Measurements from ENCODE around the gene REXO4. TPM values are rescaled to one million over a fixed set of nuclear protein-coding genes. Genes with fewer than 3 reads are reported as not detected.

REXO4 gene
- total RNA-seq, 4 donors from 2014 or later, result 15.6 to 37.1 (median 19.4) TPM

DNA sequence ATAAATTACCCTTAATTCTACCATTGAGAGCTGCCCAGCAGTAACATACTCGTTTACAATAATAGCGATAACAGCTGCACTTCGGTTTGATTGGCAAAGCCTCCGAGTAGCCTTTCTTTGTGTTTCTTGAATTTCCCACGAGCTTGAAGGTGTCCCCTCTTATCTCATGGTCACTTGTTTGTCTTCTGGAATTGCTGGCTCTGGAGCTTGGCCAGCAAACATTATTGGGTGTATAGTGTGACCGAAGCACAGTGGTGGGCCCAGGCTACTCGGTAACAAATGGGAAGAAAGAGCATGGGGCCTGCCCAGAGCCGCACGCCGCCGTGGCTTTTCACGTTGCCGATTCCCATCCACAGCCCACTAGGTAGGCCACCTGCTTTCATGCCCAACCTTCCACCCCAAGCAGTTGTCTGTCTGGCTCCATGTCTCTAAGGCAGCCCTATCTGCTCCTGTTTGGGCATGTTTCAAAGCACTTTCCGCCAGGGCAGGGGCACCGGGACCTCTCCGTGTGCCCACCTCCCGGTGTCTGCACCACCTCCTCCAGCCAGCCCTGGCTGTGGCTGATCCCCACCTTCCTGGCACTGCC is 33.0 kb downstream of the REXO4 start:
- H3K9me3 ChIP-seq, result no peaks in the 10 kb centered on the region
- TF ChIP-seq CTCF (IDR thresholded peaks at IDR 0.05), result no peak
- no peak for TF ChIP-seq POLR2A (IDR thresholded peaks at IDR 0.05)
- DNase-seq, result no peak
- no peak overlapping the region for H3K4me3 ChIP-seq
- H3K27ac ChIP-seq, result no peak overlapping the region
- no peaks in the 10 kb centered on the region for H3K27me3 ChIP-seq
- H3K4me1 ChIP-seq, result no peaks in the 10 kb centered on the region
- no peaks in the 10 kb centered on the region for H3K36me3 ChIP-seq

- Histone ChIP-seq H3K27me3 (no peaks in the 10 kb centered on the region), H3K36me3 (no peaks in the 10 kb centered on the region), H3K4me1 (no peaks in the 10 kb centered on the region), H3K9me3 (no peaks in the 10 kb centered on the region), H3K4me3 (no peak overlapping the region), H3K27ac (no peak overlapping the region)
- TF ChIP-seq CTCF (IDR thresholded peaks at IDR 0.05) (no peak), POLR2A (IDR thresholded peaks at IDR 0.05) (no peak)
- no peak for DNase-seq
Observed at GRCh38 chr9:133383438-133383837, 34.4 kb downstream of the REXO4 start.

DNA sequence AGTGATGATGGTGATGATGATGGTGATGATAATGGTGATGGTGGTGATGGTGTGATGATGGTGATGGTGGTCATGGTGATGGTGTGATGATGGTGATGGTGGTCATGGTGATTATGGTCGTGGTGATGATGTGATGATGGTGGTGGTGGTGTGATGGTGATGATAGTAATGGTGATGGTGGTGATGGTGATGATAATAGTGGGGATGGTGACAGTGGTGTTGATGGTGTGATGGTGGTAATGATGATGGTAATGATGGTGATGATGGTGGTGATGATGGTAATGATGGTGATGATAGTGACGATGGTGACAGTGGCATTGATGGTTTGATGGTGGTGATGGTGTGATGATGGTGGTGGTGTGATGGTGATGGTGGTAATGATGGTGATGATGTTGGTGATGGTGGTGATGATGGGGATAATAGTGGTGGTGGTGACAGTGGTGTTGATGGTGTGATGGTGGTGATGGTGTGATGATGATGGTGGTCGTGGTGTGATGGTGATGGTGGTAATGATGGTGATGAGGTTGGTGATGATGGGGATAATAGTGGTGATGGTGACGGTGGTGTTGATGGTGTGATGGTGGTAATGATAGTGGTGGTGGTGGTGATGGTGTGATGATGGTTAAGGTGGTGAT is 35.2 kb downstream of the REXO4 start:
- Histone ChIP-seq H3K4me1 (no peaks in the 10 kb centered on the region), H3K36me3 (no peaks in the 10 kb centered on the region), H3K27ac (no peak overlapping the region), H3K4me3 (no peak overlapping the region), H3K9me3 (no peaks in the 10 kb centered on the region), H3K27me3 (no peaks in the 10 kb centered on the region)
- no peak for DNase-seq
- TF ChIP-seq CTCF (IDR thresholded peaks at IDR 0.05) (no peak), POLR2A (IDR thresholded peaks at IDR 0.05) (no peak)

DNA sequence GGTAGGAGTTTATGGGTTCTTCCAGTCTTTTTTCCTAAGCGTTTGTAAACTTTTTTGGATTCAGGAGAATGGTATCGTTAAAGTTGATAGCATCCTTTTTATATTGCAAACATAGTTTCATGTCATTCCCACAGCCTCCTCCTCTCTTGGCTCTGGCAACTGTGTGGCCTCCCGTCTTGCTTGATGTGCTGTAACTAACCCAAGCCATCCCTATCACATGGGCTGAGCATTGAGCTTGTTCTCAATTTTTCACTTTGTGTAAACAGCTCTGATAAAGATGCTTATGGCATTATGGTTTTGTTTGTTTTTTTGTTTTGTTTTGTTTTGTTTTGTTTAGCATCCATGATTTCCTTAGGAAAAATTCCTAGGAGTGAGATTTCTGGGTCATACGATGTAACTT is 37.1 kb downstream of the REXO4 start:
- Histone ChIP-seq H3K9me3 (no peaks in the 10 kb centered on the region), H3K27ac (no peak overlapping the region), H3K4me1 (peaks cover 0 to 6% (median 2%) of the 10 kb centered on the region in 4 donors)

More for the DNA sequence above, 37.1 kb downstream of the REXO4 start:
- no peak overlapping the region for H3K4me3 ChIP-seq
- DNase-seq, result no peak
- H3K27me3 ChIP-seq, result no peaks in the 10 kb centered on the region
- no peaks in the 10 kb centered on the region for H3K36me3 ChIP-seq
- TF ChIP-seq POLR2A (IDR thresholded peaks at IDR 0.05) (no peak), CTCF (IDR thresholded peaks at IDR 0.05) (no peak)
